Measurements from ENCODE around the gene KCNQ1.
A peak's percentile ranks its signal among the peaks of the same experiment; 100 is the strongest.

KCNQ1 gene

DNA sequence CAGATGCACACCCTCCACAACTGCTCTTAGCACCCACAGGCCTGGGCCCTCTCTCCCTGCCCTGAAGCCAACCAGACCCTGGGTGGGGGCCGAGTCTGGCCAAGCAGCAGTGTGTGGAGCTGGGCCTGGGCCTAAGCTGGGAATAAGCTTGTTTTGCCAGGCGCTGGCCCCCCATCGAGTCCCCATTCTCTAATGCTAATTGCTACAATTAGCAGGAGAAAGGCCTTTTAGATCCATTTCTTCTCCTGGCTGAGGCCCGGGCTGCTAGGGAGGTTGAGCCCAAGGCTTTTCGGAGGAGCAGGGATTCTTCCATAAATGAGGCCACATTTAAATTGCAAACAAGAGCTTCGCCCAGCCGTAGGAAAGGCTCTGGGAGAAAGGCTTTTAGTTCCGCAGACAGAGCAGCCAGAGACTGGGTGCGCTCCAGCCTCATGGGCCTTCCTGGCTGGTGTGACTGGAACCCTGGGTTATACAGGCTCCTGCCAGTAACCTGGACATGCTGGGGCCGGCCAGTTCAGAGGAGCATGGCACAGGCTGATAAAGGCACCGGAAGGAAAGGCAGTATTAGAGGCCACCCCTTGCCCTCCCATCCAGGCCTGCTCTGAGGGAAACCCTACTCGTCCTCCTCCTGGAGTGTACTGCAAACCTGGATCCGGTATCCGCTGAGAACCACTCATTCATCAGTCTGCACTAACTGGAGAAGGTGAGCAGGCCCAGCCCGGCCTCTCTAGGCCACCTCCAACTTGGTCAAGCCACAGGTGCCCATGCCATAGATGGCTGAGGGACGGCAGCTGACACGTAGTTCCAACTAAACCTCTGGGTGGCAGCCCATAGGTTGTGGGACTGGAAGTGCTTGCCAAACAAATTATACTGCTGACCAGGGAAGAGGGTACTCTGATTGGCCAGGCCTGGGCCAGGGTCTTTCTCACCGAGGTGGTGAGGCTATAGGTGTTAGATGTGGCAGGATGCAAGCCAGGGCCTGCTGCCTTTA, 248.8 kb downstream of the KCNQ1 start:
- no peak for DNase-seq (ENCODE audit: low read depth in 1 of 2, low spot score in 1 of 2)

DNA sequence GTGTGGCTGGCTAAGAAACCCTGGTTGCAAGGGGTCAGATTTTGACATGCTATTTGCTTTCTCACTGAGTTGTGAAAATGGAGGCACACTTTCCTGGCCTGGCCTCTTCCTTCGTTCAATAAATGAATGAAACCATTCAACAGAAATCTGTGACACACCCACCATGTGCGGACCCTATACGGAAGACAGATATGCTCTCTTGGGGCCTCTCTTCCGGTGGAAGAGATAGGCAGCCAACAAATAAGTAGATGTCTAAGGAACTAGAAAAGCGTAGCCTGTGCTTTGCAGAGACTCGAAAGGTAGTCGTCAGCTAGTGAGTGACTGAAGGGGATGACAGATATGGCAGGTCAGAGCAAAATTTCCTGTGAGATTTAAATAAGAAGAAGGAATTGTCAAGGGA, 249.7 kb downstream of the KCNQ1 start:
- no peak for DNase-seq (ENCODE audit: low read depth in 1 of 2, low spot score in 1 of 2)

DNA sequence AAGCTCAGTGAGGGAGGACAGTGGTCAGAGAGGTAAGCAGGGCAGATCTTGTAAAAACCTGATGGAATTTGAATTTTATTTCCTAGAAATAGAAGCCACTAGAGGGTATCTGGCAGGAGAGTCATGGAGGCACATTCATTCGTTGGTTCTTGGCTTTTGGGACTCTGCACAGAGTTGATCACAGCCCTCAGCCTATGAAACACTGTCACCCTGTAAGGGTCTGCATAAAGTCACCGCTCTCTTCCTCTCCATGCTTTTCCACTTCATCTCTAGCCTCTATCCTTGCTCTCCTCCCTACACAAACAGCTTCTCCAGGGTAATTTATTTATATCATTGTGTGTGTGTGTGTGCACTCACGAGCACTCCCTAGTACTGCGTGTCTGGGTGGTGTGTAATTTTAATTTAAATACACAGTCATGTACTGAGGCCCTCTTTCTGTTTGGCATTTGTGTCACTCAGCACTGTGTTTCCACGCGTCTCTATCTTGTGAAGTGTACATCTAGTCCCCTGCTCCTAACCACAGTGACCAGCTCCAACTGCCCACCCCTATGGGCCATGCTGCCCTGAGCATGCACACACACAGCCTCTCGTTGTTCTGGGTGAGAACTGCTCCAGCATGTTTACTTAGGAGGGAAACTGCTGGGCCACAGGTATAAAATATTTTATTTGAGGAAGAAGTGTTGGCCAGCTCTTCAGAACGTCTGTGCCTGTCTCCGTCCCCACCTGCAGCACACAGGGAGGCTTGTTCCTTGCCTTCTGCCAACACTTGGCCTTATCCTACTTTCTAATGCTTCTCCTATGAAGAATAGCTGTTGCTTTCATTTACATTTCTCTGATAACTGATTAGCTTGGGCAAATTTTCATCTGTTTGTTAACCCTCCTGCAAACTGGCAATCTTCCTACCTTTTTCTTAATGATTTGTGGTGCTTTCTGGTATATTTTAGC, 250.5 kb downstream of the KCNQ1 start:
- DNase-seq (ENCODE audit: low read depth in 1 of 2, low spot score in 1 of 2) = no peak

GRCh38 chr11:2696455-2696854, 251.6 kb downstream of the KCNQ1 start:
- no peak for DNase-seq (ENCODE audit: low read depth in 1 of 2, low spot score in 1 of 2)

DNA sequence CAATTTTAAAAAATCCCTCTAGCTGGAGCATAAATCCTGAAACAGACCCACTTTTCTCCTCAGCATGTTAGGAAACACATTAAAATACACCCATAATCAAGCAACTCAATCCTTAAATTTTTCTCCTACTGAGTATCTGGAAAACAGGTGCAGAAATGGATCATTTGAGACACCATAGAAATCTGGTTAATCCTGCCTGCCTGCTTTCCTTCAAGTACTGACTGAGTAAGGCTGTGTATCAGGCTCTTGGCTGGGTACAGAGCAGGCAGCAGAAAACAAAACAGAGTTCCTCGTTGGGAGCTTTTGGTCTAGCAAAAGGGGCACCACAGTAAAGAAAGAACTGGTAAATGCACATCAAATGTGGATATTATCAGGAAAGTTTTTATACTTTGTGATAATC, 253.1 kb downstream of the KCNQ1 start:
- DNase-seq (ENCODE audit: low read depth in 1 of 2, low spot score in 1 of 2) = no peak

DNA sequence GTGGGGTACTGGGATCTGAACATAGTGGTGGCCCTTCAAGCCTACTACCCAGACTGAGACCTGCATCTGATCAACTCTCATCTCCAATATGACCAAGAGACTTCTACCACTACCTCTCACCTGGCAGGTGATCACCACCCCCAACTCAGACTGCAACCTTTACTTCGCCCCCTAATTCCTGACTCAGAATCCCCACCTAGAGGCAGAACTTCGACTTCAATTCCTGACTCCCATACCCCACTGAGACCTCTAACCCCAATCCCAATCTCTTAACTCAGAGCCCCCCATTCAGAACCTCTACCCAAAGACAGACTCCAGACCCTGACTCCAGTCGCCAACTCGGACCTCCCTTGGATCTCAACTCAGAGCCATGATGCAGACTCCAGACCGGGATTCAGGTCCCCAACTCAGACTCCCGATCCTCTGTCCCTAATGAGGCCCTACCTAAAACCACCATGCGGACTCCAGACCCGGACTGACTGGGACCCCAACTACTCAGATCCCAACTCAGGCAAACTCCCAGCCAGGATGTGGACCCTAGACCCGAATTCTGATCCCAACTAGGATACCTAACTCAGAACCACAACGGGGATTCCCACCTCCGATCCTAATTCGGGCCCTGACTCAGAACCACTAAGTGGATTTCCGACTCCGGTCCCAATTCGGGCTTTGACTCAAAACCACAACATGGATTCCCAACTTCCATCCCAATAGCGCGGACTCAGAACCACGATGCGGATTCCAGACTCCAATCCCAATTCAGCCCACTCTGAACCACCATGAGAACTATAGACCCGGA, 253.8 kb downstream of the KCNQ1 start:
- DNase-seq (ENCODE audit: low read depth in 1 of 2, low spot score in 1 of 2) = no peak

GRCh38 chr11:2699185-2699530, 254.3 kb downstream of the KCNQ1 start:
- DNase-seq (ENCODE audit: low read depth in 1 of 2, low spot score in 1 of 2) = no peak

GRCh38 chr11:2699531-2700414, 255.0 kb downstream of the KCNQ1 start, which contains the start of gene KCNQ1OT1:
Gene KCNQ1OT1 (minus strand): TSS chr11:2699994.
- peak; percentile 71 to 74 for DNase-seq (ENCODE audit: low read depth in 1 of 2, low spot score in 1 of 2)

GRCh38 chr11:2700415-2701211, 255.8 kb downstream of the KCNQ1 start:
- DNase-seq (ENCODE audit: low read depth in 1 of 2, low spot score in 1 of 2) = no peak

DNA sequence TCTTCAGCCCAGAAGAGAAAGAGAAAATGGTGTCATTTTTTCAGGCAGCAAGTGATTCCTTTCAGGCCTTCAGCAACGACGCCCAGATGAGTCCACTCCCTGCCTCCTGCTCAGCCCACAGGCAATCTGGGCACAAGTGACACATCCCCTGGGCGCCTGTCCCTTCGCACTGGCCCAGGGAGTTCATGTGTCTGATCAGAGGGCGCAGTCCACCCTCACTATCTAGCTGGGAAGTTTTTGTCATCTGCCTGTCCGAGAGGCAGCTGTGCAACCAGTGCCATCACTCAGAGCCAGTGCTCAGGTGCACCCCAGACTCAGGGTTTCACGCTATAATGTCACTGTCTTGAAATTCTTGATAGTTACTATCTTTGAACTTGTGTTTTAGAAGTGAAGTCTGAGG, 256.4 kb downstream of the KCNQ1 start:
- DNase-seq (ENCODE audit: low read depth in 1 of 2, low spot score in 1 of 2) = no peak

DNA sequence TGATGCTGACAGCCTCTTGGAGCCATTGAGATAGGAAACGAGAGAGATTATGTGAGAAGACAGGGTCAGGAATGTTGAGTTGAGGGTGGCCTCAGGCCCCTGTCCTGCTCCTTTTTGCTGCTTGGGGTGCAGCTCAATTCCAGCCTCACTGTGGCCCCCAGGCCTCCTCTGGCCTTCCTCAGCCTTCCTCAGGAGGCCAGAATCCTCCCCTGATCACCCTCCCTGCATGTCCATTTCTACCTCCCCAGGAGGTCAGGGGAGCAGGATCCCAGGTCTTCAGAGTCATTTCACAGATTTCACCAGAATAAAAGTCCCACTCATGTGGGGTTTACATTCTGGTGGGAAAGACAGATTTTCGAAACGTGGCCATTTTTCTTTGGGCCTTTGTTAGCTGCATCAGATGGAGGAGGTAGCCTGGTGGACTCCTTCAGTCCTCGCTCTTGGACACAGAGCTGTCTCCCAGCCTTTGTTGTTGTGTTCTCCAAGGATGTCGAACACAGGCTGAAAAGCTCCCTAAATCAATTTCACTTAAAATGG, 257.2 kb downstream of the KCNQ1 start:
- DNase-seq (ENCODE audit: low read depth in 1 of 2, low spot score in 1 of 2) = no peak

GRCh38 chr11:2702771-2703362, 258.1 kb downstream of the KCNQ1 start:
- DNase-seq (ENCODE audit: low read depth in 1 of 2, low spot score in 1 of 2) = no peak

DNA sequence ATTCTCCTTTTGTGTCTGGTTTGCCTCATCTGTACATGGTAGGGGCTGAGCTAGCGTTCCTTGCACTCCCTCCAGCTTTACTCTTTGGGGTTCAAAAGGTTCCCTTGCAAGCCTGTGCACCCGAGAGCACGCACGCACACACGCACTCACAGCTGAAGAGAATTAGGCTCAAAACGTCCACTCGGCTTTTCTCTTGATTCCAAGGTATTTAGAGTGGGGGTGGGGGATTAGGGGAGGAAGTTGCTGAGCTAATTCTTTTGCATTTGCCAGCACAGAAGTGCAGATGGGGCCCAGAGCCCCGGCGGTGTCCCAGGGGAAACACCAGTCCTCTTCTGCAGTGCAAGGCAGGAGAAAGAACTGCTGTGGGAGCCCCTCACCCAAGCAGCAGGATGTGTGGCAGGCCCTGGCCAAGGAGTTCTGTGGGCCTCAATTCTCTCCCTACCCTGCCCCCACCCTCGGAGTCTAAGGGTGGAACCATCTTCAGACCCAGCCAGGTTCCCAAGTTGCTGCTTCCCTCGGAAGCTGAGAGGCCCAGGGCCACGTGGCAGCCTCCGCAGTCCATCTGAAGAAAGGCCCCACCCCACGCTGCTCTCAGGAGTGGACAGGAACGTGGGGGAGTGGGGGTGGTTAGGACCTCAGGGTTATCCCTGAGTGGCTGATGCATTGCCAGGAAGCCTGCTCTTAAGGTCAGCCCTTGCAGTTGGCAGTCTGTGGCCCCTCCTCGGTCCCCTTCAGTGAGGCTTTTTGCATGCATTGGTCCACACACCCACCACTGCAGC, 258.7 kb downstream of the KCNQ1 start:
- no peak for DNase-seq (ENCODE audit: low read depth in 1 of 2, low spot score in 1 of 2)

- DNase-seq (ENCODE audit: low read depth in 1 of 2, low spot score in 1 of 2) = no peak
Measured at GRCh38 chr11:2704356-2704755, 259.5 kb downstream of the KCNQ1 start.

- DNase-seq (ENCODE audit: low read depth in 1 of 2, low spot score in 1 of 2) = no peak
Measured at GRCh38 chr11:2704896-2705606, 260.2 kb downstream of the KCNQ1 start.

DNA sequence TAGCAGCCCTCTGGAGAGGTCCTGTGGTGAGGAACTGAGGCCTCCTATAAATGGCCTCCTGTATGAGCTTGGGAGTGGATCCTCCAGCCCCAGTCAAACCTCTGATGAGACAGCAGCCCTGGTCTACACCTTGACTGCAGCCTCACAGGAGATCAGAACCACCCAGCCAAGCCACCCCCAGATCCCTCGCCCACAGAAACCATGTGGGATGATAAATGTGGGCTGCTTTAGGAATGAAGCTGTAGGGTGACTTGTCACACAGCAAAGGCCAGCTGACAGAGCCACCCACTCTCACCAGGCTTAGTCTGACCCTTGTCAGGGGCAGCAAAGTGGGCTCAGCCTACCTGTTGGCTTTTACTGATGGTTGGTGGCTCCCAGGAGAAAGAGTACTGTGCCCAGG, 261.5 kb downstream of the KCNQ1 start:
- DNase-seq (ENCODE audit: low read depth in 1 of 2, low spot score in 1 of 2) = no peak

DNA sequence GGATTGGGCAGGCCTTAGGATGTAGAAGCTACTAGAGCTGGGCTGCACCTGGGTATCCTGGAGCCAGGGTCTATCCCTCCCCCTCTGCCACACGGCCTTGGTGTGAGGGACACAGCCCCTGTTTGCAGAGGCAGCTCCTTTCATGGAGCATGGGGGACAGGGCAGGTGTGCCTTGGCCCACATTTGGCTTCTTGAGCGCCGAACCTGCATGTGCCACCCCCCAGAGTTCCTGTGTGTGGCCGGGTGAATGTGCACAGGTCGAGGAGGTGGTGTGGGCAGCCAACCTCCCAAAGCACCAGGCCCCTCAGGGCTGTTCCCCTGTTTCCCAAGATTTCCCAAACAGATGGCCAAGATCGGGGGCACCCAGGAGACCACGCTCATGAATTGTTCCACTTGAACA, 262.9 kb downstream of the KCNQ1 start:
- no peak for DNase-seq (ENCODE audit: low read depth in 1 of 2, low spot score in 1 of 2)
